ENCODE data around the gene PCMT1.
"Not testable (repeated sequence)": the region's sequence is repeated elsewhere in the genome, so short reads cannot be mapped to it uniquely, and the experiment has no call there.

The PCMT1 gene

DNA sequence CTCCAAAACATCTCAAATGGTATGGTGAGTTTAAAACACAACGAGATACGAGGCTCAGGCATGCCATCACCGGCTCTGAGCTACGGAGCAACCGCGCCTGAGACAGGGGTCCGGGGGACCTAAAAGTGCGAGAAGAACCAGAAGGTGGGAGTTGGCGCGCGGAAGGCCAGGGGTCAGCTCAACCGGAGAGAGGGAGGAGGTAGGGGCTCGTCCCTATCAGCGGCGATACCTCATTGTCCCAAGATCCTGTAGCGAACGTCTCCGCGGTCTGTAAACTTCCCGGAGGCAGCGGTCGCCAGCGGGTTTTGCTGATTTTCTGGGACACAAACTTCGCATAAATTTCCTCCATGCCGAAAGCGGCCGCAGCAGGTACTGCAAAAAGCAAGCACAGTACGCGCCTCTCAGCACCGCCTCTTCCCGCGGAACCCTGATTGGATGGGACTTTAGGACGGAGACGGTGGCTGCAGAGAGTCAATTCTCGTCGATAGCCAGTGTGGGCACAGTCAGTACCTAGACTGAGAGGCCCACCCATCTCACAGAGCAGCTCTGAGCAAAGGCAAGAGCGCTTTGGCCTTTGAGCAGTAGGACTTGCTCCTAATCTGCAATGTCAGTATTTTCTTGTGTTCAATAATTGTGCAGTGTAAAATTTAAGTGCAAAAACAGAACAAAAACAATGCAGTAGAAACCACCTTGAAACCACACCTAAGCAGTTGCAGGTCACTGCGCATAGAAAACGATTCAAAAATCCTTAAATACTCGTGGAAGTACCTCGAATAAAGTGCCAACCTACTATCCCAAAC lies 3.2 kb upstream of the PCMT1 start, which contains the start of gene NUP43:
NUP43 (minus strand) TSS at position 383 of the 800 bp plus-strand sequence; CDS start at position 349, 34 bp downstream.
- peak; percentile 51 for TF ChIP-seq CTCF (IDR thresholded peaks at IDR 0.05; ENCODE audit: insufficient read depth, low read length, missing control alignments)
- POLR2A ChIA-PET, result interaction anchor here (0.9 kb wide), 1 partner anchor 10 kb away, joined by 5 read pairs; no protein-coding TSS in a partner anchor
- CTCF ChIA-PET, result interaction anchor here (0.9 to 4.2 kb wide), 3 partner anchors 13 to 28 kb away, joined by 4 to 37 read pairs (median 25); partner anchors contain the start of gene LATS1
- H3K4me3 ChIP-seq (ENCODE audit: low read depth, low read length), result peak within 1 kb of the TSS; percentile 95
- DNase-seq (ENCODE audit: low read depth, low spot score), result peak; percentile 63

- peak overlapping the region; percentile 87 for H3K4me3 ChIP-seq (ENCODE audit: low read depth, low read length)
- POLR2A ChIA-PET; DNase-seq (ENCODE audit: low read depth, low spot score): not testable (repeated sequence)
- CTCF ChIA-PET, result interaction anchor here (1.2 to 4.2 kb wide), 3 partner anchors 14 to 85 kb away, joined by 3 to 25 read pairs (median 5); no protein-coding TSS in a partner anchor
These were observed 403 bp upstream of the PCMT1 start for GRCh38 chr6:149749082-149749593.

GRCh38 chr6:149750136-149750609 lies 632 bp downstream of the PCMT1 start:
- H3K4me3 ChIP-seq (ENCODE audit: low read depth, low read length), result peak overlapping the region; percentile 87
- no peak for TF ChIP-seq CTCF (IDR thresholded peaks at IDR 0.05; ENCODE audit: insufficient read depth, low read length, missing control alignments)
- ChIA-PET POLR2A (no interaction called here), CTCF (interaction anchor here (1.2 to 1.6 kb wide), 2 partner anchors 13 to 84 kb away, joined by 3 to 5 read pairs; no protein-coding TSS in a partner anchor)
- DNase-seq (ENCODE audit: low read depth, low spot score), result no peak

- H3K4me3 ChIP-seq (ENCODE audit: low read depth, low read length), result no peak overlapping the region; the same call in 1 of the 2 replicates
- no peak for DNase-seq (ENCODE audit: low read depth, low spot score)
- no peak for TF ChIP-seq CTCF (IDR thresholded peaks at IDR 0.05; ENCODE audit: insufficient read depth, low read length, missing control alignments)
- POLR2A ChIA-PET, result no interaction called here
- CTCF ChIA-PET, result no interaction called here
These were observed 1.7 kb downstream of the PCMT1 start for GRCh38 chr6:149751239-149751638.

GRCh38 chr6:149751920-149752319 lies 2.4 kb downstream of the PCMT1 start:
- POLR2A ChIA-PET; DNase-seq (ENCODE audit: low read depth, low spot score); CTCF ChIA-PET; H3K4me3 ChIP-seq (ENCODE audit: low read depth, low read length): not testable (repeated sequence)

- DNase-seq (ENCODE audit: low read depth, low spot score), result no peak
- POLR2A ChIA-PET, result interaction anchor here (1.0 kb wide), 1 partner anchor 34 kb away, joined by 3 read pairs; no protein-coding TSS in a partner anchor
- CTCF ChIA-PET, result interaction anchor here (1.0 kb wide), 2 partner anchors 11 to 20 kb away, joined by 3 to 4 read pairs; no protein-coding TSS in a partner anchor
- no peak for TF ChIP-seq CTCF (IDR thresholded peaks at IDR 0.05; ENCODE audit: insufficient read depth, low read length, missing control alignments)
- H3K4me3 ChIP-seq (ENCODE audit: low read depth, low read length), result no peak overlapping the region
These were observed 3.2 kb downstream of the PCMT1 start for GRCh38 chr6:149752600-149753373.

GRCh38 chr6:149753374-149753637 lies 3.8 kb downstream of the PCMT1 start:
- not testable (repeated sequence) for DNase-seq (ENCODE audit: low read depth, low spot score); H3K4me3 ChIP-seq (ENCODE audit: low read depth, low read length)
- POLR2A ChIA-PET, result interaction anchor here (1.0 kb wide), 1 partner anchor 35 kb away, joined by 3 read pairs; no protein-coding TSS in a partner anchor
- CTCF ChIA-PET, result interaction anchor here (1.0 kb wide), 2 partner anchors 11 to 19 kb away, joined by 3 to 4 read pairs; no protein-coding TSS in a partner anchor

All from AG04449 (cell line).